SK-N-MC (cell line): ENCODE measurements around the gene CALCOCO2.
A peak's percentile ranks its signal among the peaks of the same experiment; 100 is the strongest.

Experiments
- DNase-seq: peaks from one replicate; pipeline ENCODE4 v3.0.0-alpha.2; 2011; ENCODE audit warnings: low read depth, low spot score
- H3K27ac ChIP-seq: fragments of 200-600 bp; sonication (generic); 2 replicates; pipeline ENCODE4 v1.5.1; 2016; ENCODE audit warnings: mixed run types
- H3K36me3 ChIP-seq: fragments of 200-600 bp; sonication (generic); 2 replicates; pipeline ENCODE4 v1.6.1; 2017; ENCODE audit warnings: antibody characterized with exemption, low read length, mixed read lengths; ENCODE audit not compliant: insufficient read depth
- H3K4me3 ChIP-seq: fragments of 200-600 bp; sonication (generic); 2 replicates; pipeline ENCODE4 v1.5.1; 2016
- H3K9ac ChIP-seq: fragments of 200-600 bp; sonication (generic); 2 replicates; pipeline ENCODE4 v1.8.0; 2017; ENCODE audit warnings: mixed run types, mixed read lengths; ENCODE audit not compliant: insufficient read length
- H3K9me3 ChIP-seq: fragments of 200-600 bp; sonication (generic); 2 replicates; pipeline ENCODE4 v1.6.1; 2017; ENCODE audit warnings: low read depth, mild to moderate bottlenecking, antibody characterized with exemption, low read length, moderate library complexity, mixed read lengths
- EZH2 ChIP-seq: fragments of 200-600 bp; sonication (generic); IDR thresholded peaks from one replicate; pipeline ENCODE4 v1.6.1; 2017; ENCODE audit warnings: antibody characterized with exemption
- FOXP2 ChIP-seq: optimal IDR thresholded peaks from 2 replicates; pipeline ENCODE3; 2011; ENCODE audit warnings: mild to moderate bottlenecking, moderate library complexity; ENCODE audit not compliant: insufficient read depth; ENCODE audit errors: extremely low read length, control extremely low read depth
- POLR2AphosphoS5 ChIP-seq: IDR thresholded peaks from 2 replicates; pipeline ENCODE4 v1.6.1; 2012; ENCODE audit warnings: mild to moderate bottlenecking, low read depth, low read length, borderline replicate concordance

CALCOCO2 gene

GRCh38 chr17:48878920-48879898 lies 48.4 kb downstream of the CALCOCO2 start:
- H3K4me3 ChIP-seq = no peak overlapping the region
- H3K9me3 ChIP-seq = no peaks in the 10 kb centered on the region
- H3K36me3 ChIP-seq = no peaks in the 10 kb centered on the region
- DNase-seq = peak; percentile 61
- TF ChIP-seq EZH2 = no peak
- peak; percentile 66 for TF ChIP-seq FOXP2
- H3K27ac ChIP-seq = no peak overlapping the region
- no peak overlapping the region for H3K9ac ChIP-seq

GRCh38 chr17:48882272-48882671 lies 51.4 kb downstream of the CALCOCO2 start:
- no peaks in the 10 kb centered on the region for H3K36me3 ChIP-seq
- TF ChIP-seq POLR2AphosphoS5 = no peak
- no peak for TF ChIP-seq EZH2
- TF ChIP-seq FOXP2 = no peak
- no peak for DNase-seq
- H3K9me3 ChIP-seq = no peaks in the 10 kb centered on the region
- peak overlapping the region; percentile 74 for H3K27ac ChIP-seq
- no peak overlapping the region for H3K9ac ChIP-seq
- no peak overlapping the region for H3K4me3 ChIP-seq

GRCh38 chr17:48883171-48883570 lies 52.3 kb downstream of the CALCOCO2 start:
- no peak for DNase-seq
- Histone ChIP-seq H3K9me3 (no peaks in the 10 kb centered on the region), H3K27ac (0 out of 2 replicates have a peak overlapping the region, but pooled peaks have one; percentile 74), H3K9ac (no peak overlapping the region), H3K4me3 (no peak overlapping the region), H3K36me3 (no peaks in the 10 kb centered on the region)
- TF ChIP-seq EZH2 = no peak
- no peak for TF ChIP-seq POLR2AphosphoS5
- no peak for TF ChIP-seq FOXP2

- peaks cover 13% of the 10 kb centered on the region for H3K36me3 ChIP-seq
- no peak overlapping the region for H3K9ac ChIP-seq
- H3K27ac ChIP-seq = no peak overlapping the region
- H3K9me3 ChIP-seq = no peaks in the 10 kb centered on the region
- TF ChIP-seq EZH2 = no peak
- no peak for TF ChIP-seq FOXP2
- no peak for TF ChIP-seq POLR2AphosphoS5
- no peak for DNase-seq
- H3K4me3 ChIP-seq = no peak overlapping the region
Measured at GRCh38 chr17:48890086-48890485, 59.3 kb downstream of the CALCOCO2 start.

GRCh38 chr17:48892940-48893645 lies 62.3 kb downstream of the CALCOCO2 start:
- peak overlapping the region; percentile 94 for H3K4me3 ChIP-seq
- DNase-seq = no peak
- no peaks in the 10 kb centered on the region for H3K9me3 ChIP-seq
- peak overlapping the region; percentile 95 for H3K9ac ChIP-seq
- H3K27ac ChIP-seq = peak overlapping the region; percentile 73
- H3K36me3 ChIP-seq = peaks cover 42% of the 10 kb centered on the region
- no peak for TF ChIP-seq EZH2

- H3K36me3 ChIP-seq = peaks cover 47% of the 10 kb centered on the region
- H3K9ac ChIP-seq = peak overlapping the region; percentile 95
- DNase-seq = no peak
- peak overlapping the region; percentile 94 for H3K4me3 ChIP-seq
- H3K27ac ChIP-seq = no peak overlapping the region
- H3K9me3 ChIP-seq = no peaks in the 10 kb centered on the region
- no peak for TF ChIP-seq FOXP2
- no peak for TF ChIP-seq POLR2AphosphoS5
- no peak for TF ChIP-seq EZH2
Measured at GRCh38 chr17:48893646-48894508, 63.0 kb downstream of the CALCOCO2 start.

GRCh38 chr17:48894886-48895285 lies 64.1 kb downstream of the CALCOCO2 start:
- H3K4me3 ChIP-seq = no peak overlapping the region
- H3K9me3 ChIP-seq = no peaks in the 10 kb centered on the region
- TF ChIP-seq FOXP2 (no peak), EZH2 (no peak), POLR2AphosphoS5 (no peak)
- H3K36me3 ChIP-seq = peaks cover 47% of the 10 kb centered on the region
- H3K27ac ChIP-seq = no peak overlapping the region
- no peak for DNase-seq
- no peak overlapping the region for H3K9ac ChIP-seq

GRCh38 chr17:48901241-48901640 lies 70.4 kb downstream of the CALCOCO2 start:
- H3K9me3 ChIP-seq = no peaks in the 10 kb centered on the region
- peaks cover 22% of the 10 kb centered on the region for H3K36me3 ChIP-seq
- H3K4me3 ChIP-seq = no peak overlapping the region
- no peak for TF ChIP-seq EZH2
- TF ChIP-seq FOXP2 = no peak
- no peak for TF ChIP-seq POLR2AphosphoS5
- H3K27ac ChIP-seq = peak overlapping the region; percentile 35; the same call in 1 of the 2 replicates
- H3K9ac ChIP-seq = no peak overlapping the region
- DNase-seq = no peak
